NCI-H748 (cell line): ENCODE data around the gene PTH2.
"Not testable (repeated sequence)": the region's sequence is repeated elsewhere in the genome, so short reads cannot be mapped to it uniquely, and the experiment has no call there.

Experiments used
- DNase-seq: peaks from one replicate; lab custom pipeline; 2025; ENCODE audit not compliant: unreplicated experiment; lab: John Stamatoyannopoulos, UW

PTH2 gene

DNA sequence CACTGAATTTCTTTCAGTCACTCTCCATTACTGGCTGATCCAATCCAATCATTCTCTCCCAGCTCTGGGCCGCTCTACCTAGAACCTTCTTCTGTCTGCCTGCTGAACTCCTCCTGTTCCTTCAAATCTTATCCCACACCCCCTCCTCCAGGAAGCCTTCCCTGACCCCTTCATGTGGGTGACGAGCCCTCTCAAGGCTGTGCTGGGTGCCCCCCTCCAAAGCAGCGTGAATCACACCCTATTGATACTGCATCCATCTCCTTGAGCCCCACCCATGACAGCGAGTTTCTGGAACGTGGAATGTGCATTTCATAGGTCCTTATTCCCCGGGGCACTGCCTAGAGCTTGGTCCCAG, 25.2 kb upstream of the PTH2 start:
- no peak for DNase-seq

DNA sequence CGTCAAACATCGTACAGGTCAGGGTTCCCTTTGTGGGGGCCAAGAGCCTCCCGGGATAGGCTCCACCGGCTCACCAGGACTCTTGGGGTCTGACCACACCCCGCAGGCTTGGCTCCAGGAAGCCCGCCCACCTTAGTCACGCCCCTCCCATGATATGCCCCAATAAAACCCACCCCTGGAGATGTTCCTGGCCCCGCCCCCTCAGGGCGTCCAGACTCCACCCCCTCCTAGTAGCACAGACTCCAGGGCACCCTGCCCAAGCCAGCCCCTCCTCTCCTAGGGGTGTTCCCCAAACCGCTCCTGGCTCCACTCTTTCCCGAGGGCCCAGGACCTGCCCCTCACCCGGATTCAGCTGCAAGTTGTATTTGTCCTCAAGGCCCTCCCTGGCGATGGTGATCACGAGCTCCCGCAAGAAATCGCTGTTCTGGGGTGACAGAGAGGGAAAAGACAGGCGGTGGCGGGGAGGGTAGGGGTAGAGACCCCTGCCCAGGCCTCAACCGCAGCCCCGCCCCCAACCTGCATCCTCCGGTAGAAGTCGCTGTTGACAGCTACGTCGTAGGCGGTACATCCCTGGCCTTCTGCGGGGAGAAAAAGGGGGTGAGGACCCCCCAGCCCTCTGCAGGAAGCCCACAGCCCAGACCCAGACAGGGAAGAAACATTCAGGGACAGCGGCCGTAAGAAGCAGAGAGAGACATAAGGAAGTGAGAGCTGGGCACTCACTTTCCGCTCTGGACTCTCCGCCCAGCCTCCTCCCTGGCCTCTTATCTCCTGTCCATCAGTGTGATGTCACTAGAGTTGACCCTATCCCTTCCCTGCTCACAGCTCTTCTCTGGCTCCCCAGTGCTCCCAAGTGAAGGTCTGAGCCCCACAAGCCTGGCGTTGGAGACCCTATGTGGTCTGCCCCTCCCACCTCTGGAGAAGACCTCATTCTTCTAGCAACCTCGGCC, 24.5 kb upstream of the PTH2 start:
- peak; percentile 33 for DNase-seq

DNA sequence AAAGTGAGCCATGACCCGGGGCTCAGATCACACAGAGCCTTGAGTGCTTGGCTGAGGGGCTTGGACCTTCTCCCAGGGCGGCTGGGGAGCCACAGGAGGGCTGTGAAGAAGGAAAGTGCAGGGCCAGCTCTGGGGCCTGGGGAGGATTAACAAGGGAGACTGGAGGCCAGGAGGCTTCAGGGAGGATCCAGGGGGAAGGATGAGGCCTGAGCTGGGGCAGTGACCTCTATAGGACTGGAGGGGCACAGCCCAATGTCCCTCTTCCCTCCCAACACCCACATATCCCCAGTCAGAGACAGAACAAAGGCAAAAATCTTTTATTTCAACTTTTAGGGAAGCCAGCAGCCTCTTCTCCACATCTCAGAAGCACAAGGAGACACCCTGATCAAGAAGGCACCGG, 22.8 kb upstream of the PTH2 start:
- DNase-seq, result no peak

DNA sequence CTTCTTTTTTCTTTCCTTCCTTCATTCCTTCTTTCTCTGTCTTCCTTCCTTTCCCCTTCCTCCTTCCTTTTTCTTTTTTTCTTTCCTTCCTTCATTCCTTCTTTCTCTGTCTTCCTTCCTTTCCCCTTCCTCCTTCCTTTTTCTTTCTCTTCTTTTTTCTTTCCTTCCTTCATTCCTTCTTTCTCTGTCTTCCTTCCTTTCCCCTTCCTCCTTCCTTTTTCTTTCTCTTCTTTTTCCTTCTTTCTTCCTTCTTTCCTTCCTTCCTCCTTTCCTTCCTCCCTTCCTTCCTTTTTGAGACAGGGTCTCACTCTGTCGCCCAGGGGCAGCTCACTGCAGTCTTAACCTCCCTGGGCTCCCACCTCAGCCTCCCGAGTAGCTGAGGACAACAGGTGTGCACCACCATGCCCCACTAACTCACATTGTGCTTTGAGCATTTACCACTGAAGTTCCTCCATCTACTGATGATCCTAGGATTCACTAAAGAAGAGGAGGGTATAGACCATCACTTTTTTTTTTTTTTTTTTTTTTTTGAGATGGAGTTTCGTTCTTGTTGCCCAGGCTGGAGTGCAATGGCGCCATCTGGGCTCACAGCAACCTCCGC, 21.0 kb upstream of the PTH2 start:
- DNase-seq, result not testable (repeated sequence)

DNA sequence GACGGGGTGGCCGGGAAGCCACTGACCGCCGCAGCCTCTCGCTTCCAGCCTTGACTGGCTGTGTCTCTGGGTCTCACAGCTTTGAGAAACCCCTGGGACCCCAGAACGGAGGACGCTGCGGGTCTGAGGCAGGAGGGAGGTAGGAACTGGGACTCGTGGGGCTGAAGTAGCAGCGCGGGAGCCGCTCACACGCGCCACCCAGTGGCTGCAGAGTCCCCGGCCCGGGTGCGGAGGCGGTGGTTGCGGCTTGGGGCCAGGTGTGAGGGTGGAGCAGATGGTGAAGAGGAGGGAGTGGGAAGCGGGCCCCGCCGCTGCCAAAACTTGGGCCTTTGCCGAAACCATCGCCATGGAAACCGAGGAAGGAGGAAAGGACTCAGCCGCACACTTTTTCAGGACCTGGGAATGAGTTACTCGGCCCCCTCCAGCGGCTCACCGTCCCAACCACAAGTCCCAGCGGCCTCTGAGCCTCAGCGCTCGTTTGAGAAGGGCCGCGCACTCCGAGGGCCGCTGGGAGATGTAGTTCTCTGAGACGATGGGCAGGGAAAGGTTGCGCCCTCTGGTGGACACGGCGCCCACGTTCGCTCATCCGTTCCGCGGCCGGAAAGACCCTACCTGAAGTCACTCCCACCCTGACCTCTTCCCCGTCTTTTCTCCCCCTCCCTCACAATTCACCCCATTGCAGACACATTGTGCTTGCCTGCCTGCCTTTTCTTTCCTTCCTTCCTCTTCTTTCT, 20.3 kb upstream of the PTH2 start:
- peak; percentile 98 for DNase-seq

DNA sequence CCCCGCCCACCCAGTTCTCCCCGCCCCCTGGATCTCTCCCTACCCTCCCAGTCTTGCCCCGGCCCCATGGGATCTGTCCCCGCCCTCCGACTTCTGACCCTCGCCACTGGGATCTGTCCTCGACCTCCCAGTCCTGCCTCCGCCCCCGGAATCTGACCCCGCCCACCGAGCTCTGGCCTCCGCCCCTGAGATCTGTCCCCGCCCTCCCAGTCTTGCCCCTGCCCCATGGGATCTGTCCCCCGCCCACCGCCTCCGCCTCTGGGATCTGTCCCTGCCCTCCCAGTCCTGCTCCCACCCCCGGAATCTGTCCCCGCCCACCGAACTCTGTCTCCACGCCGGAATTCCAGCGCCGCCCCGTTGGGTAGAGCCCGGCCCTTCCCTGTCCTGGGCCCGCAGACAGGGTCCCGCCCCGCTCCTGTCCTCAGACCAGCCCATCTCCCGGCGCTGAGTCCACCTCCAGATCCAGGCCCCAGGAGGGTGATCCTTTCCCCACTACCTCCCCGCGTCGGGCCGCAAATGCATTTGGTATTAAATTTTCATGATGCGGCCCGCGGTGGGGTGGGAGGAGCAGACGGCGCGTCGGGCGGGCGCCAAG, 19.6 kb upstream of the PTH2 start:
- peak; percentile 91 for DNase-seq

DNA sequence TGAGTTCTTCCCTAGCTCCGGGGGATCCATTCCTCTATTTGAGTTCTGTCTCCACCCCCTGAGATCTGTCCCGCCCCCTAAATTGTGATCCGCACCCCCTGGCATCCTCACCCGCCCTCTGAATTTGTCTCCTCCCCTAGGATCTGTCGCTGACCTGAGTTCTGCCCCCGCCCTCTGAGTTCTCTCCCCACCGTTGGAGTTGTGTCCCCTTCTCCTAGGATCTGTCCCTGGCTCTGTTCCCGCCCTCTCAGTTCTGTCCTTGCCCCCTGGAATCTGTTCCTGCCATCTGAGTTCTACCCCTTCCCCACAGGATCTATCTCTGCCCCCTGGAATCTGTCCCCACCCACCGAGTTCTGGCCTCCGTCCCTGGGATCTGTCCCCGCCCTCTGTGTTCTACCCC, 19.1 kb upstream of the PTH2 start:
- DNase-seq, result no peak

DNA sequence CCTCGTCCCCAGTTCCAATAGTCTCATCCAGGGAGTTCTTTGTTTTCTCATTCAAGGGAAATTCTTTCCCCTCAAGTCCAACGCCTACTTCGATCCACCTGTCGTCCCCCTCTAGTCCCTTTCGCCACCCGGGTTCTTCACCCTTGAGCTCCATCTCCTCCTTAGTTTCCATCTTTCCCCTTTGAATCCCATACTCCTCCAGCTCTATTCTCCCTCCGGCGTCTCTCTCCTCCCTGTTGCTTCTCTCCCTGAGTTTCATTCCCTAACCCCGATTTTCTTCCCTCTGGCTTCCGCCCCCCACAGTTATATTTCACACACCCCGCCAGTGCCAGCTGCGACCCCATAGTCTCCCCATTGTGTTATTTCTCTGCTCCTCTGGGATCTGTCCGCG, 18.7 kb upstream of the PTH2 start:
- DNase-seq, result no peak

DNA sequence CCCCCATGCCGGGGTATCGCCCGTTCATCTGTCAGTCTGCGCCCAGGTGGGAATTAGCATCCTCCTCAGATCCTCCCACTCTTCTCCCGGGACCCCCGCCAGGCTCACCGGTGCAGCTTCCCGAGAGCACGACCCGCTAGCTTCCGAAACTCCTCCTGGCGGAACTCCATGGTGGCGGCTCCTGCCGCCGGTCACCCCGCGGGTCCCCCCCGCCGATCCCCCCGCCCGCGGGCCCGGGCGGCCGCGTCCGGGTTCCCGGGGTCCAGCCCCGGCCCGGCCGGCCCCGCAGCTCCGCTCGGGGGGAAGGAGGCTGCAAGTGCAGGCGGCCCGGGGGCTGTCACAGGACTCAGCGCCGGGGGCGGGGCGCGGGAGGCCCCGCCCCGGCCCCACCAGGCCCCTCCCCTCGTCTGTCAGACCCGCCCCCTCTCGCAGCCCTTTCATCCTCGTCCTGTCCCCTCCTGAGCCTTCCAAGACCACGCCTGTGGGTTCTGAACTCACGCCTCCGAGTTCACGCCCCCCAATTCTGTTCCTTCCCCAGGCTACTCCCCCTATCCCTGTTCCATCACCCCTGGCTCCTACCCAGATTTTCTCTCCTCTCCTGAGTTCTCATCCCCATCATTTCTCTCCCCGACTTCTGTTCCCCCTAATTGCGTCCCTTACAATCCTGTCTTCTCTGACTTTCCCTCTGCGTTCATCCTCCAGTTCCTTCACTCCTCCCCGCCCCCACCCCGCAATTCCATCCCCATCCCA, 18.1 kb upstream of the PTH2 start, which contains the start of gene SLC17A7:
TSS of gene SLC17A7 (minus strand) at position 318 of the 750 bp plus-strand sequence. CDS start at position 170, 148 bp downstream.
- DNase-seq, result peak; percentile 77

DNA sequence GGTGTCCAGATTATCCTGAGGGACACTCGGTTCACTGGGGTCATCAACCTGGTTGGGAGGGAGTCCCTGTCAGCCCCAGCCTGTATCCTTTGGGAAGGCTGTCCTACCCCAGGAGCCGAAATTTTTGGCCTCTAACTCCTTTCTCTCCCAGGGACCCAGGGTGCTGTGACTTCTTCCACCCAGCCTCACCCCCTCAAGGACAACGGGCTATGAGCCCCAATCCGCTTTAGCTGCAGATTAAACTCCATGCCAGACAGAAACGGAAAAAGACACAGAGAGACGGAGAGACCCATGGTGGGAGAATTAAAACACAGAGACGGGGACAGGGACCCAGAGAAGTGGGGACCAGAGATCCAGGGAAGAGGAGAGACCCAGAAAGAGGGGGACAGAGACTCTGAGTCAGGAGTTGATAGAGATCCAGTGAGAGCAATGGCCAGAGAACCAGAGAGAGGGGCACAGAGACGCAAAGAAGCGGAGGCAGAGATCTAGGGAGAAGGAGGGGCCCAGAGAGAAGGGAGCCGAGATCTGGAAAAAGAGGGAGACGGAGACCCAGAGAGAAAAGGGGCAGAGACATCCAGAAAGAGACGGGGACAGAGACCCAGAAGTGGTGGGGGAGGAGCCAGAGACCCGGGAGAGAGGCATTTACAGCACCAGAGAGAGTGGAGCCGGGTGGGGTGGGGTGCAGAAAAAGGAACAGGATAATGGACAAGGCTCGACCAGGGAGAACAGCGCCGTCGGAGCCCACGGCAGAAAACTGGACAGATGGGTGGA, 17.4 kb upstream of the PTH2 start:
- no peak for DNase-seq

DNA sequence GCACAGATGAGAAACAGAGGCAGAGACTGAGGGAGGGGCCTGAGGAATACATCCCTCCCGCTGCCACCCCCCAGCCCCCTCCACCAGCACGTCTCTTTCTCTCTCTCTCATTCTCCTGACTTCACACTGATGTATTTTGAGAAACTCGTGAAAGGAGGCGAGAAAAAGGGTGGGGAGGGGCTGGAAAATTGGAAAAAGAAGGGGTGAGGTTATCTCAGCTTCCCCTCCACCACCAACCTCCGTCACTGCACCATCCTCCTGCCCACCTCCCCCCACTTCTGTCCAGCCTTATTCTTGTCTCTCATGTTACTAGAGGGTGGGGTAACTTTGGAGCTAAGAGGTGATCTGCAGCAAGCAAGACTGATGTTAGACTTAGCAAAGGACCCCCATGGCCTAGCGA, 16.6 kb upstream of the PTH2 start:
- no peak for DNase-seq

DNA sequence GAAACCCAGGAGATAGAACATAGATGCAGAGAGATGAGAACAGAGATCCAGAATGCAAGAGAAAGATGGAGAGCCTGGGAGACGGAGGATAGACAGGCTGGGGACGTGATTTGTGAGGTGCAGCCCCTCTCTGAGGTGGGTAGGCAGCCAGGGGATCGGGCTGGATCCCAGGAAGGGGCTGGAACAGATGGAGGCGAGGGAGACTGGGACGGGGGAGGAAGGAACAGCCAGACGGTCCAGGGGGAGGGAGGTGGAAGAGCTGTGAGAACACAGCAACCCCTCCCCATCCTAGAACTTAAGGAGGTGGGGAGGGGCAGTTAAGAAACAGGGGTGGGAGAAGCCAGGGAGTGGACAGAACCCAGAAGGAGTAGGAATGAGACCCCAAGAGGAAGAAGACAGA, 15.0 kb upstream of the PTH2 start:
- no peak for DNase-seq

DNA sequence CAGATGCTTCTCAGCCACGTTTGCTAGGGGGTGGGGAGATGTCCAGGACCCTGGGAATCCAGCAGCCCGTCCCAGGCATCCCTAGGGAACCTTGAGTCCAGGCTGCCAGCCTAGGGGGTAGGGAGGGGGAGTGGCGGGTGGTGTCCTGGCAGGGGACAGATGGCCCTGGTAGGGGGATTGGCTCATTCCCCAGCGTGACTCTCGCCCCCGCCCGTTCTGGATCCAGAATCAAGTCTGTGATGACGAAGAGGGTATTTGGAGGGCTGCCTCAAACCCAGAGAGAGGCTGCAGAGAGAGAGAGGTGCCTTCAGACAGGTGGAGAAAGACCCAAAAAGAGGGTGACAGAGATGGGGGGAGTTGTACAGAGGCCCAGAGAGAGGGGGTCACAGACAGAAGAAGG, 14.0 kb upstream of the PTH2 start:
- no peak for DNase-seq

DNA sequence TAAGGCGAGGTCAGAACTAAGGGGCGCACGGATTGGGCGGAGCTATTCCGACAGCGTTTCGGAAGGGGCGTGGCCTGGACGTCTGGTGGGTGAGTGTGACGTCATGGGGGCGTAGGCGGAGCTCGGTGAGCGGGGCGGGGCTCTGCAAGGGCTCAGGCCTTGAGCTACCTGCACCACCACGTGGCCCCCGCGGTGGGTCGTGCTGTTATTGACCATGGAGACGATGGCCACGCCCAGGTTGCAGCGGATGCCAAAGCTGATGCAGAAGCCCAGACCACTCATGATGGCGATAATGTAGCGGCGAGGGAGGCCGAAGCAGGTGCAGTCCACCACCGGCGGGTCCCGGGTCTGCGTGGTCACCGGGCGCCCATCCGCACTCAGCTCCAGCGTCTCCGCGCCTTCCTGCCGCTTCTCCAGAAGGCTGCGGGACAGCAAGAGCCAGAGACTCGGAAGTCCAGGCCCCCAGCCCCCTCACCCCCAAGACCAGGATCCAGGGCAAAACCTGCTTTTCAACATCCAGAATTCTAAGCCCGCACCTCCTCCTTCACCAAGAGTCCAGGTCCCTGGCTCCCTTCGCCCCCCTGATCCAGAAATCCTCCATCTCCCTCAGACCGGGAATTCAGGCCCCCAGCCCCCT, 13.3 kb upstream of the PTH2 start:
- DNase-seq, result peak; percentile 71

DNA sequence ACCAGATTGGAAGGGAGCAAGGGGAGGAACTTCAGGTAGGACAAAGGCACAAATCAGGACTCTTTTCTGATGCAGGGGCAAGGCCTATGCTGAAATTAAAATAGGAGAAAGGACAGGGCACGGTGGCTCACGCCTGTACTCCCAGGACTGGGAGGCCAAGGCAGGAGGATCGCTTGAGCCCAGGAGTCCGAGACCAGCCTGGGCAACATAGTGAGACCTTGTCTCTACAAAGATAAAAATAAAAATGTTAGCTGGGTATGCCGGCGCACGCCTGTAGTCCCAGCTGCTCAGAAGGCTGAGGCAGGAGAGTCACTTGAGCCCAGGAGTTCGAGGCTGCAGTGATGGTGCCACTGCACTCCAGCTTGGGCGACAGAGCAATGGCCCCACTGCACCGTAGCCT, 12.4 kb upstream of the PTH2 start:
- DNase-seq, result no peak

DNA sequence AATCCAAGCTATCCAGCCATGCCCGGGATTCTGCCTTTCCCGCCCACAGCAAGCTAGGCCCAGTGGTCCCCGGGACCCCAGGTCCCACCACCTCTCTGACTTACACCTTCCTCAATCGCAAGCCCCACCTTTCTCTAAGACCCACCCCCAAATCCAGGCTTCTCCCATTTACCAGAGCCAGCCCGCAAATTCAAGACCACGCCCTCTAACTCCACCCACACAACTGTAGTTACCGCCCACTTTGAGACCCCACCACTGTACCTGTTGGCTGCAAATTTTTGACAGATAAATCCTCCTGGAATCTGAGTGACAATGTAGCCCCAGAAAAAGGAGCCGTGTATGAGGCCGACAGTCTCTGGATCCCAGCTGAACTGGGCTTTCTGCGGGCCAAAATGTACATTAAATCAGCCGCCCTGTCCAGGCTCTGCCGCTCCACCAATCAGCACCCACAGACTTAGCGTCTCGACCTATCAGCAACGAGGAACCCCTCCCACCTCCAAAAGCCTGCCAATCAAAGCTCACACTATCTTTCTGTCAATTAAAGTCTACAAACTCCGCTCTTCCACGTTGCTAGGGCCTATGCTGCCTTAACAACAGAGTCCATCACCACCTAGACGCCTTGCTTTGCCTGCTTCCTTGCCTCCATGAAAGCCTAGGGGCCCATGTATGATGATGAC, 11.8 kb upstream of the PTH2 start:
- peak; percentile 17 for DNase-seq

DNA sequence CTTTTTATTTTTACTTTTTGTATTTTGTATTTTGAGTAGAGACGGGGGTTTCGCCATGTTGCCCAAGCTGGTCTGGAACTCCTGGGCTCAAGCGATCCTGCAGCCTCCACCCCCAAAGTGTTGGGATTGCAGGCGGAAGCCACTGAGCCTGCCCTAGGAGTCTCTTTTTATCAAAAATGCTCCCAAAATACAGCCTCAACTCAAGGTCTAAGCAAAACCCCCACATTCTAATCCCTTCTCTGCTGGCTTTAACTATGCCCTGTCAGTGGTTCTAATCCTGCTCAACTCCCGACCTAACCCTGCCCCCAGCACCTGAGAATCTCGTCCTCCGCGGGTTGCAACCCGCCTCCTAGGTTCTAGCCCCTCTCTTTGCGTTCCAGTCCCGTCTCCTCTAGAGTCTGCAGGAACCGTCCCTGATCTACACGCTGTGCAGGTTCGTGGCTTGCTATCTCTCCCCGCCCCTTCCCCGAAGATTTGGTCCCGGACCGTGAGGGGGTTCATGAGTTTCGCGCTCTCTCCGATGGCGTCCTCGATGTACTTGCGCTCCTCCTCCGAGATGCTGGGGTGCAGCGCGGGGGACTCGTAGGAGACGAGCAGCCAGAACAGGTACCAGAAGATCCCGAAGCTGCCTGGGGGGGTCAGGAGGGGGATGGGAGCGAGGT, 10.1 kb upstream of the PTH2 start:
- no peak for DNase-seq
